ENCODE measurements around the gene DCC.

The DCC gene

GRCh38 chr18:52615321-52615720, 275.3 kb downstream of the DCC start:
- Histone ChIP-seq H3K9me3 (no peaks in the 10 kb centered on the region), H3K4me1 (no peaks in the 10 kb centered on the region), H3K27ac (no peak overlapping the region), H3K27me3 (no peaks in the 10 kb centered on the region), H3K36me3 (no peaks in the 10 kb centered on the region), H3K4me3 (no peak overlapping the region)
- intact Hi-C loops (cut with DNase I; ENCODE audit: low total_unique reads) = loop anchor here (10.0 kb wide), 1 partner anchor 61 kb away; no protein-coding TSS in a partner anchor
- DNase-seq = no peak
- TF ChIP-seq CTCF (IDR thresholded peaks at IDR 0.05) = no peak

GRCh38 chr18:52615943-52616342, 275.9 kb downstream of the DCC start:
- Histone ChIP-seq H3K27me3 (no peaks in the 10 kb centered on the region), H3K27ac (no peak overlapping the region), H3K36me3 (no peaks in the 10 kb centered on the region), H3K4me1 (no peaks in the 10 kb centered on the region), H3K9me3 (no peaks in the 10 kb centered on the region), H3K4me3 (no peak overlapping the region)
- TF ChIP-seq CTCF (IDR thresholded peaks at IDR 0.05) = no peak
- no peak for DNase-seq
- intact Hi-C loops (cut with DNase I; ENCODE audit: low total_unique reads) = loop anchor here (10.0 kb wide), 1 partner anchor 61 kb away; no protein-coding TSS in a partner anchor

GRCh38 chr18:52617931-52618330, 277.9 kb downstream of the DCC start:
- no peak for TF ChIP-seq CTCF (IDR thresholded peaks at IDR 0.05)
- Histone ChIP-seq H3K4me1 (no peaks in the 10 kb centered on the region), H3K9me3 (no peaks in the 10 kb centered on the region), H3K4me3 (no peak overlapping the region), H3K27ac (no peak overlapping the region), H3K36me3 (no peaks in the 10 kb centered on the region), H3K27me3 (no peaks in the 10 kb centered on the region)
- intact Hi-C loops (cut with DNase I; ENCODE audit: low total_unique reads) = loop anchor here (10.0 kb wide), 1 partner anchor 63 kb away; no protein-coding TSS in a partner anchor
- no peak for DNase-seq

- H3K27me3 ChIP-seq = no peaks in the 10 kb centered on the region
- intact Hi-C loops (cut with DNase I; ENCODE audit: low total_unique reads) = no loop called here
- H3K4me1 ChIP-seq = no peaks in the 10 kb centered on the region
- no peaks in the 10 kb centered on the region for H3K36me3 ChIP-seq
- no peak overlapping the region for H3K27ac ChIP-seq
- H3K4me3 ChIP-seq = no peak overlapping the region
- TF ChIP-seq CTCF (IDR thresholded peaks at IDR 0.05) = no peak
- no peak for DNase-seq
- H3K9me3 ChIP-seq = no peaks in the 10 kb centered on the region
These were observed 281.0 kb downstream of the DCC start for GRCh38 chr18:52620926-52621439.

- no peaks in the 10 kb centered on the region for H3K36me3 ChIP-seq
- H3K9me3 ChIP-seq = no peaks in the 10 kb centered on the region
- DNase-seq = no peak
- no peak overlapping the region for H3K27ac ChIP-seq
- intact Hi-C loops (cut with DNase I; ENCODE audit: low total_unique reads) = no loop called here
- H3K4me3 ChIP-seq = no peak overlapping the region
- H3K4me1 ChIP-seq = no peaks in the 10 kb centered on the region
- H3K27me3 ChIP-seq = no peaks in the 10 kb centered on the region
- no peak for TF ChIP-seq CTCF (IDR thresholded peaks at IDR 0.05)
These were observed 284.7 kb downstream of the DCC start for GRCh38 chr18:52624702-52625101.

- no peaks in the 10 kb centered on the region for H3K27me3 ChIP-seq
- no peak overlapping the region for H3K27ac ChIP-seq
- intact Hi-C loops (cut with DNase I; ENCODE audit: low total_unique reads) = no loop called here
These were observed 296.5 kb downstream of the DCC start for GRCh38 chr18:52636536-52636935.

More at GRCh38 chr18:52636536-52636935, 296.5 kb downstream of the DCC start:
- Histone ChIP-seq H3K4me1 (no peaks in the 10 kb centered on the region), H3K9me3 (no peaks in the 10 kb centered on the region), H3K4me3 (no peak overlapping the region), H3K36me3 (no peaks in the 10 kb centered on the region)
- no peak for TF ChIP-seq CTCF (IDR thresholded peaks at IDR 0.05)
- no peak for DNase-seq

Measured in tibial artery (tissue), 4 donors.